HG03139 (cell line): Measurements from ENCODE around the gene STEAP1.
"Not testable (repeated sequence)": the region's sequence is repeated elsewhere in the genome, so short reads cannot be mapped to it uniquely, and the experiment has no call there.

ENCODE experiments used
- ATAC-seq: cut with Tn5 transposase; IDR thresholded peaks from one replicate; pipeline ENCODE4 v1.9.1; 2021; ENCODE audit not compliant: unreplicated experiment

STEAP1 gene

GRCh38 chr7:90153943-90154771 is at the start of gene STEAP1:
Gene STEAP1 (plus strand): TSS chr7:90154469. CDS start chr7:90159789, 5,320 bp downstream.
- ATAC-seq, result peak; percentile 96

- ATAC-seq, result not testable (repeated sequence)
Observed at GRCh38 chr7:90114972-90115371, 39.3 kb upstream of the STEAP1 start.

GRCh38 chr7:90118551-90119177 is 35.6 kb upstream of the STEAP1 start:
- not testable (repeated sequence) for ATAC-seq

DNA sequence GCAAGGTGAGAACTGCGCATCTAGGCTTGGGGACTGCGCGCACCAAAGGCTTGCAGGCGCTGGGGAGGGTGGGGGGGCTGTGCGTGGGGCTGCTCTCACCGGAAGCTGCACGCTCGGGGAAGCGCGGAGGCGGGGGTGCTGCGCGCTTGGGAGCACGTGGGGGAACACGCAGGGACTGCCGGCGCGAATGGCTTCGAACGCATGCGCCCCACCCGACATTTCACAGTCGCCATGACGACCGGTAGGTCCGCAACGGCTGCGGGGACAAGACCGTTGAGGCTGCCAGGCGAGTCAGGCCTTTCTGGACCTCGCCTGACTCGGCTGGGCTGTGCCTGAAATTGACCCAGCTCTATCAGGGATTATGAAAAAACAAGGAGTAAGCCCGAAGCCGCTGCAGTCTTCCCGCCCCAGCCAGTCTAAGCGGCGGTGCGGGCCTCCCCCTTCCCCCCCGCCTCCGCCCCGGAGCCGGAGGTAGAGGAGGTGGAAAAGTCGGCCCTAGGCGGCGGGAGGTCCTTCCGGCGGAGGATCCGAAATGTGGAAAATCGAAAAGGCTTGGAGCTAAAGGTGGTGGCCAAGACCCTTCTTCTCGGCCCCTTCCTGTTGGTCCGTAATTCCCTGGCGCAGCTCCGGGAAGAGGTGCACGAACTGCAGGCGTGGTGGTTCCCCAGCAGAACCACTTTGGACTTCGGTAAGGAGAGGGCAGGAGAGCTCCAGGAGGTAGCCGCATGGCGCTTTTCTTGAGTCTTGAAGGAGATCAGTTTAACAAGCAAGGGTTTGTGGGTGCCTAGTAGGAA is 34.9 kb upstream of the STEAP1 start:
- ATAC-seq, result no peak

DNA sequence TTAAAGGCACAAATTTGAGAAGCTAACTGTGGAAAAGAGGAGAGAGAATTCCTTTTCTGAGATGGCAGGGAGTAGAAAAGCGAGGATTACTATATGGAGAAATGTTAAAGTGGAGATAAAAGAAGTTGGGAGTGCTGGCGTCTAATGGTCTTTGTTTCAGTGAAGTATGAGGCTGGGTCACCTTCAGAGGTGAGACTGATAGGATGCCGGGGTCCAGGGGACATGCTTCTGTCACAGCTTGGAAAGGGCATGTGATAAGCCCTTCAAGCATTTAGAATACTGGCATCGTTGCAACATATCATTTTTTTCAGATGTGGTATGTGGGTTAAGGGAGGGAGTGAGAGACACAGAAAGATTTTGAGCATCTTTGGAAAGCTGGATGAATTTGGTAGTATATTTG is 34.1 kb upstream of the STEAP1 start:
- not testable (repeated sequence) for ATAC-seq

DNA sequence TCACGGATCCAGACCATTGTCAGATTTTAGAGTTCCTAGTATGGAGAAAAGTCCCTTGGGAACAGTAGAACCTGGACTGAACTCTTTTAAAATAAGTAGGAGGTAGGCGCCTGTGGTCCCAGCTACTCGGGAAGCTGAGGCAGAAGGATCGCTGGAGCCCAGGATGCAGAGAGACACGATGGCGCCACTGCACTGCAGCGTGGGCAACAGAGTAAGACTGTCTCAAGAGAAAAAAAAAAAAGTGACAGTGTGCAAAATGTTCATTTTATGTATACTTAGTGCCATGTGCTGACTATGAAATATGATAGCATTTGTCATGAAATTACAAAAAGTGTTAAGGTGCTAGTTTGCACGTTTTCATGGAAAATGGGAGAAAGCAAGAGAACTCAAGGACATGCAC is 22.5 kb upstream of the STEAP1 start:
- ATAC-seq, result not testable (repeated sequence)

- not testable (repeated sequence) for ATAC-seq
Observed at GRCh38 chr7:90147079-90147960, 6.9 kb upstream of the STEAP1 start.

- not testable (repeated sequence) for ATAC-seq
Observed at GRCh38 chr7:90149428-90149827, 4.8 kb upstream of the STEAP1 start.

DNA sequence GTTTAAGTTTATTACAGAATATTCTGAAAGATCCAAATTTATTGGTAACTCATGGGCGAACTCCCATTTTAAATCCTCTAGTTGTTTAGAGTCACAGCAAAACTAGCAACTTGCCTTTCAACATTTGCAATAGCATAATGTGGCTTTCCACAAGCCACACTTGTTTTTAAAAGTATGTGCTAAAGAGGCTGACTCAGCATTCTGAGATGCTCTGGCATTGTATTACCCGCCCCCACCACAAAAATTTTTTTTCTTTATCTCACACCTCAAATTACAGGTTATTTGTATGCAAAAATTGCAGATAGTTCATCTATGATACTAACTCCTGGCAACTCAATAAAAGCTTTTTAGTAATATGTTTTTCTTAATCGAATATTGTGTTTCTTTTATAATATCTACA is 2.4 kb upstream of the STEAP1 start:
- not testable (repeated sequence) for ATAC-seq

GRCh38 chr7:90152642-90153253 is 1.5 kb upstream of the STEAP1 start:
- ATAC-seq, result peak; percentile 30

DNA sequence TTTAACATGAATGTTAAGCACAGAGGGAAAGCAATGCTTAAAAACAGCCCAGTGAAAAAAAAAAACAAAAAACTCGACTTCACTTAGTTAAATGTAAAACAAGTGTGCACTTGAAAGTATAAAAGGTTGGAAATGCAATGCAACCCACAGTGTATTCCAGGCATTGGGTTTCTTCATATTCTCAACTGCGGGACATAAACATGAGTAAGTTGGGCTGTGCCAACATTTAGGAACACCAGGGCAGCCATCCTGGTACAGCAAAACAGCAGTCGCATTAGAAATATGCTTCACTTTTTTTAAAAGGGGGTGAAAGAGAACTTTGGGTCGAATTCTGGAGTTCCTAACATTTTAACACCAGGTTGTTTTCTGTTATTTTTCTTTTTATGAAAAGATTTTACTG is 937 bp downstream of the STEAP1 start:
- no peak for ATAC-seq

- not testable (repeated sequence) for ATAC-seq
Observed at GRCh38 chr7:90157331-90157730, 3.1 kb downstream of the STEAP1 start.

DNA sequence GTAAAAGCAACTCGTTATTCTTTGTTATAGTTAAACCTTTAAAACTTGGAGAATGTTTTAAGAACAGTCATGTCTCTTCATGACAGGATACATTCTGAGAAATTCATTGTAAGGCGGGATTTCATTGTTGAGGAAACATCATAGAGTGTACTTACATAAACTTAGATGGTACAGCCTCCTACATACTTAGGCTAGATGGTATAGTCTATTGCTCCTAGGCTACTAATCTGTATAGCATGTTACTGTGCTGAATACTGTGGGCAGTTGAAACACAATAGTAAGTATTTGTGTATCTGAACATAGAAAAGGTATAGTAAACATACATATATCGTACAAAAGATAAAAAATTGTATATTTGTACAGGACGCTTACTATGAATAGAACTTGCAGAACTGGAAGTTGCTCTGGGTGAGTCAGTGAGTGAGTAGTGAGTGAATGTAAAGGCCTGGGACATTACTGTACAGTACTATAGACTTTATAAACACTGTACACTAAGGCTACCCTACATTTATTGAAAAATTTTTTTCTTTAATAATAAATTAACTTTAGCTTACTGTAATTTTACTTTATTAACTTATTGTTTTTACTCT is 3.6 kb downstream of the STEAP1 start:
- not testable (repeated sequence) for ATAC-seq

GRCh38 chr7:90163534-90163933 is 9.3 kb downstream of the STEAP1 start:
- ATAC-seq, result no peak

DNA sequence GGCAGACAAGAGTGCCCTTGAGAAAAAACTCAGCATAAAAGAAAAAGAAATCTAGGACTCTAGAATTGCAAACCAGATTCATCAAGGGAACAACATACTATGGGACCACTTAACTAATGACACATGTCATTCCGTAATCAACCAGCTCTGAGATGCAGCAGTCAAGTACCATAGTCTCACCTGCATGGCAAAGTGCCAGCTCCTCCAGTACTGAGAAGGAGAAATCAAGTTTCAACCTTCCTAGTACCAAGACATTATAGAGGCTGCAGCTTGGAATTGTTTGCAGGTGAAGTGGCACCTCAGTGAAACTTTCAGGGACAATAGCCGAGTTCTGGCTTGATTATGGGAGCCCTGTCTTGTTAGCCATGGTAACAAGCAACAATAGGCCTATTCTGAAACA is 11.5 kb downstream of the STEAP1 start:
- no peak for ATAC-seq

DNA sequence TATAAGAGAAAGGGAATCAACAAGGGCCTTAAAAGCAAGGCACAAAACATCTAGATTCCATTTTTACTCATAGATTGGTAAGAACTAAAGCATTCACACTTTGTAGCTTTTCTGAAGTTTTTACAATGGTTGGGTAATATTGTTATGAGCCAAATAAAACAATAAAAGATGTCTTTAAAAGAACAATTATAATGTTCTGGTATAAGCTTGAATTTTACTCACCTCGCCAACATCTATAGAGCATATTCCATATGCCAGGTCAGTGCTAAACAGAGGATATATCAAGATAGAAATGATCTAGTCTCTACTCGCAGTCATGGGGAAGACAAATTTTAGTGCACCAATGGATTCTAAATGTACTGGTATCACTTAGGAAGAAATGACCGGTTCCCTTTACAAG is 11.9 kb downstream of the STEAP1 start:
- ATAC-seq, result no peak

- ATAC-seq, result no peak
Observed at GRCh38 chr7:90167361-90167760, 13.1 kb downstream of the STEAP1 start.

DNA sequence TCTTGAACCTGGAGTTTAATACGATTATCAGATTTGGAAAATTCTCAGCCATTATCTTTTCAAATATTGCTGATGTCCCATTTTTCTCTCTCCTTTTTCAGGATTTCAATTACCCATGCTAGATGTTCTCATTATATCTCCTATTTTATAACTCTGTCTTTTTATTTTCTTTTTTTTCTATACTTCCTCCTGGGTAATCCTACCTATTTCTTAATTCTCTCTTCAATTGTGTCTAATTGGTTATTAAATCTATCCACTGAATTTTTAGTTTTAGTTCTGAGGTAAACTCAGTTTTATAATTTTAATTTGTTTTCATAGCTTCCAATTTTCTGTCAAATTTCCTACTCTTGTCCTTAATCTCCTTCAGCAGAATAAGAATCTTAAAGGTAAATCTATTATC is 15.6 kb downstream of the STEAP1 start:
- no peak for ATAC-seq

GRCh38 chr7:90172121-90172520 is 17.9 kb downstream of the STEAP1 start:
- no peak for ATAC-seq

- ATAC-seq, result no peak
Observed at GRCh38 chr7:90172624-90173023, 18.4 kb downstream of the STEAP1 start.
